Liver (tissue), 3 donors: ENCODE data around the gene DSCAM.
A peak's percentile ranks its signal among the peaks of the same experiment; 100 is the strongest.

ENCODE experiments used
- CTCF ChIP-seq: fragments of 150-350 bp; IDR thresholded peaks from 2 replicates; pipeline ENCODE4 v1.5.1; 2017; ENCODE audit warnings: improper control_type of control experiment, low read depth, low read length; ENCODE audit not compliant: missing input control
- FOXA1 ChIP-seq: IDR thresholded peaks from 2 replicates; pipeline ENCODE4 v1.6.1; 2016; ENCODE audit warnings: antibody characterized with exemption
- GABPA ChIP-seq, 2 donors: IDR thresholded peaks in 1 of 2; conservative IDR thresholded peaks in 1 of 2; 2 replicates each; pipeline ENCODE4 v1.6.1; 2016; ENCODE audit warnings: antibody characterized with exemption in 2 of 2, mild to moderate bottlenecking in 1 of 2, moderate library complexity in 1 of 2
- HNF4G ChIP-seq: IDR thresholded peaks from 2 replicates; pipeline ENCODE4 v1.6.1; 2016; ENCODE audit warnings: antibody characterized with exemption
- JUND ChIP-seq, 2 donors: IDR thresholded peaks; 2 replicates each; pipeline ENCODE4 v1.6.1; 2016; ENCODE audit warnings: antibody characterized with exemption in 2 of 2
- REST ChIP-seq: IDR thresholded peaks from 2 replicates; pipeline ENCODE4 v1.6.1; 2016; ENCODE audit warnings: antibody characterized with exemption, mild to moderate bottlenecking
- TAF1 ChIP-seq: conservative IDR thresholded peaks from 2 replicates; pipeline ENCODE4 v1.6.1; 2016; ENCODE audit warnings: antibody characterized with exemption, mild to moderate bottlenecking
- YY1 ChIP-seq: IDR thresholded peaks from 2 replicates; pipeline ENCODE4 v1.6.1; 2016; ENCODE audit warnings: antibody characterized with exemption, mild to moderate bottlenecking
- TF ChIP-seq, protein P1 (sequence below): IDR thresholded peaks from 2 replicates; pipeline ENCODE4 v1.6.1; 2016; ENCODE audit warnings: antibody characterized with exemption
- donor health status: healthy.
- donor health status: healthy.

DNA sequence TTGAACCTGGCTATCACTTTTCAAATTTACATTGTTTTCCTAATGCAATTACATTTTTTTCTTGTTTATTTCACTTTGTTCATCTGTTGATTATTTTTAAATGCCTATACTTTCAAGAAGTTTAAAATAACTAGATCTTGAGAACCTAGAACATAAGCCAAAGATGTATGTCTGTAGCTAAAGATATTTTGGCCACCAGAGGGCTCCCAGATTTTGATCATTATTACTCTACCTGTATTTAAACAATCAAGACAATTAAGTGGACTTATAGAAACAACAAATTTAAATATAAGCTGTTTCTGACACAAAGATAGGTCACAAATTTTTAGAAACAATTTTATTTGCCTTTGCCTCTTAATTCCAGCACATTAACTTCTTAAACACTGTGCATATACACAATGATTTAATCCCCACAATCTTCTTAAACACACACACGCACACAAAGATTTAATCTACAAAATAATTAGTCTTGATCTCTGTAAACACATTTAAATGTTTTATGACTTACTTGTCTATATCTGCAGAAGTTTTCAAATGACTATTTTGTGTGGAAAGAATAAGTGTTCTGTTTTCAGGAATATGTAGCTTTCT lies 380.0 kb downstream of the DSCAM start:
- TF ChIP-seq YY1 = no peak
- TF ChIP-seq JUND (IDR thresholded peaks at IDR 0.05) = no peak
- peak; percentile 46 for TF ChIP-seq CTCF
- TF ChIP-seq TAF1 = no peak
- TF ChIP-seq GABPA (IDR thresholded peaks at IDR 0.05 in 1 of 2, conservative IDR thresholded peaks at IDR 0.05 in 1 of 2) = no peak
- TF ChIP-seq, protein P1, sequence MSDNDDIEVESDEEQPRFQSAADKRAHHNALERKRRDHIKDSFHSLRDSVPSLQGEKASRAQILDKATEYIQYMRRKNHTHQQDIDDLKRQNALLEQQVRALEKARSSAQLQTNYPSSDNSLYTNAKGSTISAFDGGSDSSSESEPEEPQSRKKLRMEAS = no peak
- TF ChIP-seq HNF4G = no peak
- TF ChIP-seq REST = no peak
- TF ChIP-seq FOXA1 = no peak
